ENCODE results near the gene FAM227A. TPM values are rescaled to one million over a fixed set of nuclear protein-coding genes. Genes with fewer than 3 reads are reported as not detected.

FAM227A gene
- total and polyA plus RNA-seq, 2 of the 8 experiments (the other 6 are each of a cell fraction or from before 2014, with no cell fraction given), result 2.1 to 3.9 TPM

DNA sequence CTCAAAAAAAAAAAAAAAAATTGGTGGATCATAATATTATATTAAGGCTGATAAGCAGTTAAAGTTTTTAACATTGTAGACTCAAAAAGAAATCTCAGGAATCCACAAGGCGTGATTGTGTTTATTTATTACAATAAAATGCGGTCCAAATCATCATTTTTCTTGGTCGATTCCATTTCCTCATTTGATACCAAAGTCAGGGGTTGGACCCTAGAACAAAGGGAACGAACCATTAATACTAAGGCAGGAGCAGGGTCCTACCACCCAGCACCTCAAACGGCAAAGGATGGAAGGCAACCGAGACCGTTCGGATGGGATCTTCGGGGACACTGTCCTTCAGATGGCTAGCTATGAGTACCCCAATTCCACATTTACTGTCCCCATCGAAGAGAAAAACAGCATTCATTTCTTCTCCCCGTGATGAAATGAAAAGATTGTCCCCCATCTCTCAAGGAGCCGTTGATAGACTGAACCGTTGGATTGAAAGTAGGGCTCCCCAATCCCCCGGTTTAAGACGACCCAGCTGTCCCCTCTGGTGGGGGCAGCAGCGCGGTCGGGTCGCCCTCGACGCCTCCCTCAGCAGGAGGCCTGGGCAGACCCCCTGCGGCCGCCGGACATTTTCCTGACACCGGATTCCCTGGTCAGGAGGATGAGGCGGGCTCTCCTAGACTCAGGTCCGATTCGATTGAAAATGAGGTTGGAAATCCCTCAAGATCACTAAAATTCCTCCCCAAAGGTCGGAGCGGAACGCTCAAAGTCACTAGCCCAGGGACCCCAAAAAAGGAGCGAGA is 86.8 kb downstream of the FAM227A start:
- ChIA-PET POLR2A (ENCODE audit: partially characterized antibody) (interaction anchor here (0.7 to 3.2 kb wide), 10 partner anchors 10 to 255 kb away, joined by 3 to 23 read pairs (median 4); no protein-coding TSS in a partner anchor), CTCF (ENCODE audit: partially characterized antibody) (interaction anchor here (1.3 to 2.2 kb wide), 2 partner anchors 45 to 135 kb away, joined by 3 to 5 read pairs; no protein-coding TSS in a partner anchor)
- H3K4me3 ChIP-seq (ENCODE audit: extremely low read depth in 1 of 4, insufficient read depth in 2 of 4, low read depth in 3 of 4, low read length in 4 of 4), result peak overlapping the region; percentile 63 to 92 (median 92)
- peak overlapping the region; percentile 38 for H2BK120ac ChIP-seq (replicated peaks; ENCODE audit: low read depth, low read length)
- no peak overlapping the region for H2BK15ac ChIP-seq (ENCODE audit: low read length)
- TF ChIP-seq JUN (IDR thresholded peaks at IDR 0.05; ENCODE audit: low read depth, low read length), result no peak
- no peak for TF ChIP-seq SAP30 (IDR thresholded peaks at IDR 0.05; ENCODE audit: insufficient read depth, insufficient replicate concordance, low read length)
- TF ChIP-seq CHD2 (IDR thresholded peaks at IDR 0.05; ENCODE audit: low read length), result no peak
- TF ChIP-seq SP4 (IDR thresholded peaks at IDR 0.05; ENCODE audit: low read length), result 0 out of 2 replicates have a peak, but pooled peaks have one; percentile 17
- TF ChIP-seq ASH2L (IDR thresholded peaks at IDR 0.05; ENCODE audit: low read length), result peak; percentile 7
- peak; percentile 63; the same call in 1 of the 2 replicates for TF ChIP-seq TAF1 (IDR thresholded peaks at IDR 0.05; ENCODE audit: low read depth, low read length)
- TF ChIP-seq KDM4A (IDR thresholded peaks at IDR 0.05; ENCODE audit: low read depth, low read length, severe bottlenecking), result peak; percentile 32
- TF ChIP-seq JUND (IDR thresholded peaks at IDR 0.05; ENCODE audit: low read length), result 0 out of 2 replicates have a peak, but pooled peaks have one; percentile 41
- TF ChIP-seq POLR2A (IDR thresholded peaks at IDR 0.05; ENCODE audit: control extremely low read depth in 1 of 2, low read depth in 2 of 2, low read length in 2 of 2), result no peak
- TF ChIP-seq RBBP5 (IDR thresholded peaks at IDR 0.05; ENCODE audit: borderline replicate concordance, low read depth, low read length), result 0 out of 2 replicates have a peak, but pooled peaks have one; percentile 35
- H3K27me3 ChIP-seq (replicated peaks in 1 of 4; ENCODE audit: control insufficient read depth in 3 of 4, extremely low read depth in 1 of 4, insufficient read depth in 3 of 4, low read length in 3 of 4), result no peaks in the 10 kb centered on the region
- no peaks in the 10 kb centered on the region for H3K36me3 ChIP-seq (ENCODE audit: control insufficient read depth in 2 of 4, insufficient read depth in 4 of 4, low read length in 3 of 4)
- peak overlapping the region; percentile 100; the same call in 1 of the 2 replicates for H4K8ac ChIP-seq (ENCODE audit: extremely low read depth, insufficient read depth, low read length)
- H4K91ac ChIP-seq (replicated peaks; ENCODE audit: insufficient read length, low read length), result peak overlapping the region; percentile 92
- H2BK20ac ChIP-seq (ENCODE audit: low read length), result no peak overlapping the region
- FAIRE-seq (peak; percentile 7), DNase-seq (ENCODE audit: low read depth in 1 of 2, low spot score in 2 of 2) (peak in 1 of 2 experiments; percentile 80)
- H3K23ac ChIP-seq (ENCODE audit: insufficient read length), result no peak overlapping the region
- H3K4ac ChIP-seq (replicated peaks; ENCODE audit: insufficient read length, low read depth, low read length), result peak overlapping the region; percentile 94
- H3K9ac ChIP-seq (replicated peaks in 1 of 4; ENCODE audit: extremely low read depth in 1 of 4, low read depth in 3 of 4, low read length in 3 of 4), result peak overlapping the region; percentile 65 to 97 (median 96)
- H2AK5ac ChIP-seq (ENCODE audit: low read depth, low read length), result peak overlapping the region; percentile 41; the same call in 1 of the 2 replicates
- H3K56ac ChIP-seq (replicated peaks; ENCODE audit: insufficient read length, low read depth, low read length), result peak overlapping the region; percentile 90
- no peaks in the 10 kb centered on the region for H4K20me1 ChIP-seq (replicated peaks in 1 of 2; ENCODE audit: control insufficient read depth in 1 of 2, insufficient read depth in 2 of 2, low read length in 2 of 2)
- H3K9me3 ChIP-seq (ENCODE audit: insufficient read depth in 2 of 2, low read depth in 1 of 2, low read length in 1 of 2), result no peaks in the 10 kb centered on the region
- peak overlapping the region; percentile 87 for H3K27ac ChIP-seq (ENCODE audit: low read depth, low read length)
- H3K4me2 ChIP-seq (ENCODE audit: insufficient read depth in 1 of 2, low read depth in 2 of 2, low read length in 2 of 2), result peak overlapping the region; percentile 96 to 97
- H3K18ac ChIP-seq (ENCODE audit: extremely low read depth, low read length), result peak overlapping the region; percentile 88
- H3K14ac ChIP-seq (ENCODE audit: insufficient read length), result peak overlapping the region; percentile 84
- peak overlapping the region; percentile 45; the same call in 1 of the 2 replicates for H2BK12ac ChIP-seq (ENCODE audit: low read depth, low read length)
- peak overlapping the region; percentile 92; the same call in 1 of the 2 replicates for H2AFZ ChIP-seq (ENCODE audit: low read length)
- peaks cover 4 to 12% (median 7%) of the 10 kb centered on the region in 4 experiments; a peak in 5 of 7 replicates for H3K4me1 ChIP-seq (replicated peaks in 1 of 4; ENCODE audit: control insufficient read depth in 3 of 4, insufficient read depth in 4 of 4, low read length in 3 of 4)
- peaks cover 15% of the 10 kb centered on the region; the same call in 1 of the 2 replicates for H3K23me2 ChIP-seq (ENCODE audit: low read depth, low read length)
- H2BK5ac ChIP-seq (ENCODE audit: low read depth, low read length), result peak overlapping the region; percentile 92; the same call in 1 of the 2 replicates
- peak overlapping the region; percentile 90 for H4K5ac ChIP-seq (ENCODE audit: insufficient read length, low read depth, low read length)
- H3K79me2 ChIP-seq (ENCODE audit: control insufficient read depth in 1 of 2, insufficient read depth in 2 of 2, low read length in 2 of 2), result no peaks in the 10 kb centered on the region
- H3K79me1 ChIP-seq (ENCODE audit: low read depth, low read length), result no peaks in the 10 kb centered on the region
- 29% methylated on average over 32 of the region's 32 CpGs; no CpG with 5 or more reads in 1 of the 2 experiments for WGBS, 2 experiments (ENCODE audit: extremely low coverage in 1 of 2, insufficient coverage in 1 of 2, insufficient read length in 1 of 2, insufficient replicate concordance in 2 of 2, low coverage in 1 of 2, low lambda C conversion rate in 2 of 2, missing lambda C conversion rate in 1 of 2)
